Mucosa of descending colon (tissue), 3 donors: ENCODE results near the gene PIGK. TPM values are rescaled to one million over a fixed set of nuclear protein-coding genes. Genes with fewer than 3 reads are reported as not detected.

Experiments
- ATAC-seq: fragments of 200-7000 bp; cut with Tn5 transposase; one replicate; pipeline ENCODE4 v1.9.1; 2020; ENCODE audit warnings: mild to moderate bottlenecking, moderate library complexity
- DNase-seq, 3 donors: peaks; one replicate each; pipeline ENCODE4 v3.0.0-alpha.2; 2020
- H3K36me3 ChIP-seq: fragments of 200-600 bp; one replicate; pipeline ENCODE4 v1.8.0; 2021; ENCODE audit warnings: low read depth, mild to moderate bottlenecking
- H3K4me1 ChIP-seq: fragments of 200-600 bp; one replicate; pipeline ENCODE4 v1.8.0; 2021; ENCODE audit warnings: low read depth, mild to moderate bottlenecking
- H3K4me3 ChIP-seq: fragments of 200-600 bp; one replicate; pipeline ENCODE4 v1.8.0; 2021; ENCODE audit warnings: mild to moderate bottlenecking
- H3K9me3 ChIP-seq: fragments of 200-600 bp; one replicate; pipeline ENCODE4 v1.8.0; 2021; ENCODE audit warnings: mild to moderate bottlenecking
- intact Hi-C, 2 donors: fragments of 100-400 bp; cut with DNase I in 1 of 2; cut with micrococcal nuclease in 1 of 2; formaldehyde crosslinking; loops; one replicate each; pipeline versions ENCODE4 v1.11.0 to v1.11.1; 2022; cut with DNase I, micrococcal nuclease
- total RNA-seq, 3 donors: library from RNA; stranded (reverse); fragmentation: NEBNext Ultra II Directional in 2 of 3; extraction: Animal tissue kit (Norgen Biotek cat#: 25700) in 2 of 3; gene quantifications; one replicate each; pipeline versions ENCODE4 v1.2.1 to v1.2.4, GENCODE V29; 2021 to 2023
- TF ChIP-seq, protein P1 (sequence below): fragments of 200-600 bp; IDR thresholded peaks from one replicate; pipeline ENCODE4 v1.8.0; 2022; ENCODE audit warnings: antibody characterized with exemption, mild to moderate bottlenecking
- donor health status: DM: no; HTN: no; CAD: no; lungs with moderate emphysema.
- donor health status: DM: no; HTN: no; CAD: no.
- donor health status: DM: no; HTN: yes; CAD: no.

The PIGK gene
- total RNA-seq, 3 donors from 2014 or later, result 15.0 to 24.5 (median 16.9) TPM

DNA sequence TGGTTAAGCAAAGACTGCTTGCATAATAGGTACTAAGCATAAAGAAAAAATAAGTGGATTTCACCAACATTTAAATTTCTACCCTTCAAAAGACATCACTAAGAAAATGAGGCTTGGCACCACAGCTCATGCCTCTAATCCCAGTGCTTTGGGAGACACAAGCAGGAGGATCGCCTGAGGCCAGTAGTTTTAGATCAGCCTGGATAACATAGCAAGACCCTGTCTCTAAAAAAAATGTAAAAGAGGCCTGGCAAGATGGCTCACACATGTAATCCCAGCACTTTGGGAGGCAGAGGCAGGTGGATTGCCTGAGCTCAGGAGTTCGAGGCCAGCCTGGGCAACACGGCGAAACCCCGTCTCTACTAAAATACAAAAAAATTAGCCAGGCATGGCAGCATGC lies 73.0 kb downstream of the PIGK start:
- H3K4me1 ChIP-seq, result no peaks in the 10 kb centered on the region
- no peak for ATAC-seq
- no peak for DNase-seq
- TF ChIP-seq, protein P1, sequence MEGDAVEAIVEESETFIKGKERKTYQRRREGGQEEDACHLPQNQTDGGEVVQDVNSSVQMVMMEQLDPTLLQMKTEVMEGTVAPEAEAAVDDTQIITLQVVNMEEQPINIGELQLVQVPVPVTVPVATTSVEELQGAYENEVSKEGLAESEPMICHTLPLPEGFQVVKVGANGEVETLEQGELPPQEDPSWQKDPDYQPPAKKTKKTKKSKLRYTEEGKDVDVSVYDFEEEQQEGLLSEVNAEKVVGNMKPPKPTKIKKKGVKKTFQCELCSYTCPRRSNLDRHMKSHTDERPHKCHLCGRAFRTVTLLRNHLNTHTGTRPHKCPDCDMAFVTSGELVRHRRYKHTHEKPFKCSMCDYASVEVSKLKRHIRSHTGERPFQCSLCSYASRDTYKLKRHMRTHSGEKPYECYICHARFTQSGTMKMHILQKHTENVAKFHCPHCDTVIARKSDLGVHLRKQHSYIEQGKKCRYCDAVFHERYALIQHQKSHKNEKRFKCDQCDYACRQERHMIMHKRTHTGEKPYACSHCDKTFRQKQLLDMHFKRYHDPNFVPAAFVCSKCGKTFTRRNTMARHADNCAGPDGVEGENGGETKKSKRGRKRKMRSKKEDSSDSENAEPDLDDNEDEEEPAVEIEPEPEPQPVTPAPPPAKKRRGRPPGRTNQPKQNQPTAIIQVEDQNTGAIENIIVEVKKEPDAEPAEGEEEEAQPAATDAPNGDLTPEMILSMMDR, result no peak
- H3K4me3 ChIP-seq, result no peak overlapping the region
- H3K9me3 ChIP-seq, result no peaks in the 10 kb centered on the region
- no peaks in the 10 kb centered on the region for H3K36me3 ChIP-seq
- intact Hi-C loops, result no loop called here

GRCh38 chr1:77143529-77144121 lies 75.6 kb downstream of the PIGK start:
- H3K4me1 ChIP-seq, result no peaks in the 10 kb centered on the region
- ATAC-seq, result no peak
- TF ChIP-seq, protein P1, result no peak
- no peaks in the 10 kb centered on the region for H3K36me3 ChIP-seq
- intact Hi-C loops, result no loop called here
- H3K9me3 ChIP-seq, result no peaks in the 10 kb centered on the region
- no peak overlapping the region for H3K4me3 ChIP-seq
- no peak for DNase-seq

GRCh38 chr1:77139389-77139788 lies 79.8 kb downstream of the PIGK start:
- no peaks in the 10 kb centered on the region for H3K4me1 ChIP-seq
- no peak overlapping the region for H3K4me3 ChIP-seq
- no peak for DNase-seq
- ATAC-seq, result no peak
- H3K36me3 ChIP-seq, result no peaks in the 10 kb centered on the region
- intact Hi-C loops, result no loop called here
- TF ChIP-seq, protein P1, result no peak
- H3K9me3 ChIP-seq, result no peaks in the 10 kb centered on the region

DNA sequence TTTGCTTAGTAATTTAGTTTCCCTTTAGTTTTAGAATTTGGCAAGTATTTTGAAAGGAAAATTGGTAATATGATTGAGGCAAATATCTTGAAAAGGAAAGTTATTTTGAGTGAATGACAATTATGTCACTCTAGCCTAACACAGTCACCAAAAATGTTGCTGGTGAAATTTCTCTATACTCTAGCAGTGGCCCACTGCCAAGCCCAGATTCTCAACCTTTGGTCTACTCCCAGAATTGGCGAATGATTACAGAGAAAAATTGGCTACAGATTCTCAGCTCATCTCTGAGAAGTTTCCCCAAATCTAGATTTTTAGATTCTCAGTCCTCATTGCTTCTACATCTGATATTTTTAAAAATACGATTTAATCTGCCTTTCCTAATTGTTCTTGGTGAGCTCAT lies 84.9 kb downstream of the PIGK start:
- Histone ChIP-seq H3K9me3 (no peaks in the 10 kb centered on the region), H3K4me3 (no peak overlapping the region), H3K36me3 (no peaks in the 10 kb centered on the region), H3K4me1 (no peaks in the 10 kb centered on the region)
- ATAC-seq (no peak), DNase-seq (no peak)
- intact Hi-C loops, result no loop called here
- TF ChIP-seq, protein P1, result no peak

DNA sequence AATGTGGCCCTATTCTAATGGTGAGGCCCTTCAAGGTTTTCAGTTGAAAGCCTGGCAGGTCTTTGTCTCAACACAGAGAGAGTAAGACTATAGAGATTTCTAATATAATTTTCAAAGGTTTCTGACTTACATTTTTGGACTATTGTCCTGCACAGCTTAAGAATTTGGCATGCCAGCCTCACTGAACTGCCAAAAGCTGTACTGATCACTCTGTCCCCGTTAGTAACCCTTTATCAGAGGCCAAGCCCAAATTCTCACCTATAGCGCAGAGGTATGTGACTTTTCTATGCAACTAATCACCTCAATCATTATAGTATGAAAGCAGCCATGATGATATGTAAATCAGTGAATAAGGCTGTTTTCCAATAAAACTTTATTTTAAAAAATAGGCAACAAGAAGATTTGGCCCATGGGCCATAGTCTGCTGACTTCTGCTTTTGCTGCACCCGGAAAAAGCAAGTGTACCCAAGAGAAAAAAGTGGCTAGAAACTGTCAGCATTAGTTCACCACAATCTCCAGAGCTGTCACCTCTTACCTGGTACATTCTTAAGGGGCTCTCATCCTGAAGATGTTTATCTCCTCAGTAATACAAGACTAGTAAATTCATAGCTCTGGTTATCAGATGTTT lies 85.4 kb downstream of the PIGK start:
- TF ChIP-seq, protein P1, result no peak
- Histone ChIP-seq H3K4me3 (no peak overlapping the region), H3K36me3 (no peaks in the 10 kb centered on the region), H3K9me3 (no peaks in the 10 kb centered on the region), H3K4me1 (no peaks in the 10 kb centered on the region)
- intact Hi-C loops, result no loop called here
- no peak for ATAC-seq
- DNase-seq, result no peak
